Gastroesophageal sphincter (tissue), 3 donors: Measurements from ENCODE around the gene E2F3.

ENCODE experiments used
- CTCF ChIP-seq, 4 experiments: fragments of 200-600 bp in 2 of 4; fragments of 450-650 bp in 2 of 4; sonication (generic) in 1 of 4; IDR thresholded peaks; one replicate each; pipeline ENCODE4 v1.5.1; 2017 to 2019; ENCODE audit warnings: antibody characterized with exemption in 4 of 4, mild to moderate bottlenecking in 2 of 4, moderate library complexity in 2 of 4
- EP300 ChIP-seq: sonication (generic); formaldehyde crosslinking; IDR thresholded peaks from one replicate; pipeline ENCODE4 v1.6.1; 2017; ENCODE audit warnings: antibody characterized with exemption, mild to moderate bottlenecking

DNA sequence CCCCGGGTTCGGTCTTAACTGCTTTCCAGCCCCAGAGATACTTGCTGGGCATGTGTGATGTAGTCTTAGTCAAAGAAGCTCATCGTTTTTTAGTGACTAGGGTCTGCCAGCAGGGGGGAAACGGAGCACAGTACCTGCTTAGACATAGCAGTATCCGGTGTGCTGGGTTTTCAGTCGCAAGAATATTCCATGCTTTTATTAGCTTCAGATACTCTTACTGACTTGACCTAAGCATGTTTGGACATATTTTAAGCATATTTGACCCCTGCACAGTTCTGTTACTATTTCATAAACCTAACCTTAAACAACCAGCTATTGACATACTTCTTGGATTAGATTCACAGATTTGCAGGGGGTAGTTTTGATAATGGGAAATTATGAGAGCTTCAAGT lies 3.0 kb downstream of the E2F3 start:
- TF ChIP-seq CTCF (IDR thresholded peaks at IDR 0.05) (peak in 2 of 4 experiments; percentile 42 to 44), EP300 (no peak)
